H1 (cell line): Measurements from ENCODE around the gene DTNB. TPM values are rescaled to one million over a fixed set of nuclear protein-coding genes. Genes with fewer than 3 reads are reported as not detected.

Experiments
- BRCA1 ChIP-seq: IDR thresholded peaks from 2 replicates; pipeline ENCODE4 v1.6.1; 2012; ENCODE audit warnings: low read depth, low read length, improper control_type of control experiment
- CHD7 ChIP-seq: fragments of 300-600 bp; sonication (generic); IDR thresholded peaks from 2 replicates; pipeline ENCODE4 v1.7.1; 2012; ENCODE audit warnings: low read length, moderate library complexity, mild to moderate bottlenecking, inconsistent platforms; ENCODE audit not compliant: insufficient replicate concordance
- FOSL1 ChIP-seq: IDR thresholded peaks from 2 replicates; pipeline ENCODE4 v1.6.1; 2011; ENCODE audit warnings: mild to moderate bottlenecking, low read depth, low read length, moderate library complexity; ENCODE audit not compliant: insufficient read depth
- GABPA ChIP-seq: IDR thresholded peaks from 2 replicates; pipeline ENCODE4 v1.6.1; 2011; ENCODE audit warnings: mild to moderate bottlenecking, low read length, moderate library complexity, borderline replicate concordance; ENCODE audit not compliant: insufficient read depth
- GTF2F1 ChIP-seq: IDR thresholded peaks from 2 replicates; pipeline ENCODE4 v1.6.1; 2012; ENCODE audit warnings: low read depth, low read length, improper control_type of control experiment, borderline replicate concordance
- KDM5A ChIP-seq: fragments of 200-600 bp; IDR thresholded peaks from 2 replicates; pipeline ENCODE4 v1.7.1; 2012; ENCODE audit warnings: mild to moderate bottlenecking, low read length, inconsistent platforms, mixed read lengths
- MAX ChIP-seq: IDR thresholded peaks from 2 replicates; pipeline ENCODE4 v1.6.1; 2012; ENCODE audit warnings: inconsistent platforms
- RBBP5 ChIP-seq: IDR thresholded peaks from 2 replicates; pipeline ENCODE4 v1.7.1; 2012; ENCODE audit warnings: low read depth, mild to moderate bottlenecking, inconsistent platforms, low read length, moderate library complexity, borderline replicate concordance
- SAP30 ChIP-seq: fragments of 300-600 bp; sonication (generic); IDR thresholded peaks from 2 replicates; pipeline ENCODE4 v1.7.1; 2012; ENCODE audit warnings: low read length, moderate library complexity, mild to moderate bottlenecking, inconsistent platforms; ENCODE audit not compliant: insufficient read depth, insufficient replicate concordance
- TAF1 ChIP-seq: IDR thresholded peaks from 2 replicates; pipeline ENCODE4 v1.6.1; 2011; ENCODE audit warnings: mild to moderate bottlenecking, low read depth, low read length
- ZNF274 ChIP-seq: IDR thresholded peaks from 2 replicates; pipeline ENCODE4 v1.7.0; 2012; ENCODE audit warnings: low read length, borderline replicate concordance; ENCODE audit errors: extremely low read depth
- polyA plus RNA-seq, 7 experiments: library from polyadenylated mRNA; depleted of rRNA in 3 of 7; stranded (reverse) in 5 of 7; unstranded in 2 of 7; fragments of >200 nt in 5 of 7; fragments of 200-250 nt in 2 of 7; gene quantifications; 1 replicate in 5 of 7; 2 replicates in 1 of 7; 4 replicates in 1 of 7; pipeline versions ENCODE4 v1.2.1 to v1.2.3, GENCODE V29; 2011 to 2013; ENCODE audit warnings: missing spikeins in 2 of 7, mixed read lengths in 2 of 7
- total RNA-seq: library from RNA; stranded (reverse); fragmentation: NEBNext Ultra II Directional; extraction: Animal tissue kit (Norgen Biotek cat#: 25700); gene quantifications from 2 replicates; pipeline ENCODE4 v1.2.1, GENCODE V29; 2021

DTNB gene
- total and polyA plus RNA-seq, 2 of the 8 experiments (the other 6 are each of a cell fraction or from before 2014, with no cell fraction given), result 39.6 to 49.5 TPM

GRCh38 chr2:25559148-25559547, 114.2 kb downstream of the DTNB start (continued):
- no peak for TF ChIP-seq CHD7
- TF ChIP-seq MAX, result no peak
- TF ChIP-seq TAF1, result no peak
- TF ChIP-seq SAP30, result no peak
- TF ChIP-seq ZNF274, result no peak
- no peak for TF ChIP-seq BRCA1
- no peak for TF ChIP-seq RBBP5
- TF ChIP-seq GABPA, result no peak
- no peak for TF ChIP-seq FOSL1
- TF ChIP-seq KDM5A, result no peak
- no peak for TF ChIP-seq GTF2F1
